SHP77 (cell line): Measurements from ENCODE around the gene CNTNAP4.

Source experiments
- DNase-seq, 2 experiments: peaks; one replicate each; lab custom pipeline; 2025; lab: John Stamatoyannopoulos, UW

The CNTNAP4 gene

GRCh38 chr16:76598498-76598897 is 321.3 kb downstream of the CNTNAP4 start:
- DNase-seq: no peak

DNA sequence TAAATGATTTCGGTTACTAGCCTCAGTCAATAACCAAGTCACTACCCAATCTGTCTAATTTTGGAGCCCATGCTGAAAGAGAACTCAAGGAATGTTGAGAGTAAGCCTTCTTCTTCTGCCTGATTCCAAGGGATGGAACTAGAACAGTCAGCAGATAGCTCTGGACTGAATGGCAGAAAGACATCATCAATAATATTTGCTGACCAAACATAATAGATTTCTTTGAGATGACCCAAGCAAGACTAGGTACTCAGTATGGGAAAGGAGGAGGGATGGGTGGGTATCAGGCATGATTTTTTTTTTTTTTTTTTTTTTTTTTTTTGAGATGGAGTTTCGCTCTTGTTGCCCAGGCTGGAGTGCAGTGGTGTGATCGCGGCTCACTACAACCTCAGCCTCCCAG is 330.1 kb downstream of the CNTNAP4 start:
- DNase-seq: no peak
